ENCODE data around the gene RETREG2.

Gene RETREG2

GRCh38 chr2:219219784-219220532, 41.9 kb downstream of the RETREG2 start:
- no peak for DNase-seq (ENCODE audit: low read depth)
- no peaks in the 10 kb centered on the region for H3K27me3 ChIP-seq (replicated peaks; ENCODE audit: control insufficient read depth, insufficient read depth, low read length)
- no peak overlapping the region for H3K4me3 ChIP-seq (ENCODE audit: low read length)
- peak overlapping the region; percentile 92 for H3K9ac ChIP-seq (ENCODE audit: low read length)
- H3K4me1 ChIP-seq (ENCODE audit: control insufficient read depth, insufficient read depth, low read length) = peaks cover 28% of the 10 kb centered on the region
- H3K36me3 ChIP-seq (ENCODE audit: control insufficient read depth, insufficient read depth, low read length, severe bottlenecking) = peaks cover 61% of the 10 kb centered on the region
- H3K9me3 ChIP-seq (ENCODE audit: control insufficient read depth, low read length) = no peaks in the 10 kb centered on the region

GRCh38 chr2:219220652-219221402, 42.8 kb downstream of the RETREG2 start:
- no peaks in the 10 kb centered on the region for H3K9me3 ChIP-seq (ENCODE audit: control insufficient read depth, low read length)
- H3K4me3 ChIP-seq (ENCODE audit: low read length) = no peak overlapping the region
- DNase-seq (ENCODE audit: low read depth) = no peak
- no peak overlapping the region for H3K9ac ChIP-seq (ENCODE audit: low read length)
- H3K36me3 ChIP-seq (ENCODE audit: control insufficient read depth, insufficient read depth, low read length, severe bottlenecking) = peaks cover 65% of the 10 kb centered on the region
- no peaks in the 10 kb centered on the region for H3K27me3 ChIP-seq (replicated peaks; ENCODE audit: control insufficient read depth, insufficient read depth, low read length)
- H3K4me1 ChIP-seq (ENCODE audit: control insufficient read depth, insufficient read depth, low read length) = peaks cover 28% of the 10 kb centered on the region

DNA sequence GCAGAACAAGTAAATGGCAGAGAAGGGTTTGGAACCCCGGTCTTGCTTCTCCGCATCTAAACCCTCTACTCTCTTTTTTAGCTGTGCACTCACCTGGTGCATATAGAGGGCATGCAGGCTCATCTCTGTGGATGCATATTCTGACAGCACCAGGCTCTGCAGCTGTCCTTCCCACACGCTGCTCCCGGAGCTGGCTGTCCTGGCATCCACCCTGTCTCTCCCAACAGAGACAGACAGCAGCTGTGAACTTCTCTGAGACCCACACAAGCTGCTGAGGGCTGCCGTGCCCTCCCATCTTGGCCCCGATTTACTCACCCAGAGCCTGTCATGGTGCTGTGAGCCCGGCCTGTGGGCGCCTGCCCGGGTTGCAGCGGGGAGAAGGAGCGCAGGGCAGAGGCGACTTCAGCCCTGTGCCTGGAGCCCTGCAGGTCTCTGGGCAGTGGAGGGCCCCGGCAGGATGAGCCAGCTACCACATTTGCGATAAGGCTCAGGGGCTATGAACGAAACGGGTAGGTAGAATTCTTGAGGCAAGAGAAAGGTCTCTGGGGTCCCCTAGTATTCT, 44.0 kb downstream of the RETREG2 start:
- Histone ChIP-seq H3K4me3 (ENCODE audit: low read length) (no peak overlapping the region), H3K4me1 (ENCODE audit: control insufficient read depth, insufficient read depth, low read length) (peaks cover 20% of the 10 kb centered on the region), H3K9me3 (ENCODE audit: control insufficient read depth, low read length) (no peaks in the 10 kb centered on the region), H3K36me3 (ENCODE audit: control insufficient read depth, insufficient read depth, low read length, severe bottlenecking) (peaks cover 73% of the 10 kb centered on the region), H3K27me3 (replicated peaks; ENCODE audit: control insufficient read depth, insufficient read depth, low read length) (no peaks in the 10 kb centered on the region), H3K9ac (ENCODE audit: low read length) (no peak overlapping the region)
- no peak for DNase-seq (ENCODE audit: low read depth)

GRCh38 chr2:219223831-219224610, 45.9 kb downstream of the RETREG2 start:
- Histone ChIP-seq H3K4me1 (ENCODE audit: control insufficient read depth, insufficient read depth, low read length) (peaks cover 19% of the 10 kb centered on the region), H3K9ac (ENCODE audit: low read length) (no peak overlapping the region), H3K36me3 (ENCODE audit: control insufficient read depth, insufficient read depth, low read length, severe bottlenecking) (peaks cover 74% of the 10 kb centered on the region), H3K9me3 (ENCODE audit: control insufficient read depth, low read length) (no peaks in the 10 kb centered on the region), H3K27me3 (replicated peaks; ENCODE audit: control insufficient read depth, insufficient read depth, low read length) (no peaks in the 10 kb centered on the region), H3K4me3 (ENCODE audit: low read length) (no peak overlapping the region)
- DNase-seq (ENCODE audit: low read depth) = no peak

DNA sequence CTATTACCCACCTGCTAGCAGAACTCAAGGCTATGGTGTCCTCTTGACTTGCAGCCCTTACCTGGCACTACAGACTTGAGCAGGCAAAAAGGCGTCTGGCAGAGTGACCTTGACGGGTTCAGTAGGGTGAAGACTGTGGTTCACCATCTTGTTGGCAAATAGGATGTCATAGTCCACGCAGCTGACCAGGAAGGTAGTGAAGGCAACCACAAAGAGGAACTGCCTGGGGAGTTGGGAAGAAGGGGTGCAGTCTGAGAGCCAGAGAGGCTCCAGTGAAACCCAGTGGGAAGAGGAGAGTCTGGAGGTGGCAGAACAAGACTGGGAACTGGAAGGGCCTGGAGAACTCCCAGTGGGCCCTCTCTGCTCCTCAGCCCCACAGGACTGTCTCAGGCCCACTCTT, 47.3 kb downstream of the RETREG2 start:
- H3K27me3 ChIP-seq (replicated peaks; ENCODE audit: control insufficient read depth, insufficient read depth, low read length) = no peaks in the 10 kb centered on the region
- H3K9ac ChIP-seq (ENCODE audit: low read length) = no peak overlapping the region
- DNase-seq (ENCODE audit: low read depth) = no peak
- peaks cover 66% of the 10 kb centered on the region for H3K36me3 ChIP-seq (ENCODE audit: control insufficient read depth, insufficient read depth, low read length, severe bottlenecking)
- H3K4me1 ChIP-seq (ENCODE audit: control insufficient read depth, insufficient read depth, low read length) = peaks cover 13% of the 10 kb centered on the region
- no peak overlapping the region for H3K4me3 ChIP-seq (ENCODE audit: low read length)
- H3K9me3 ChIP-seq (ENCODE audit: control insufficient read depth, low read length) = no peaks in the 10 kb centered on the region

DNA sequence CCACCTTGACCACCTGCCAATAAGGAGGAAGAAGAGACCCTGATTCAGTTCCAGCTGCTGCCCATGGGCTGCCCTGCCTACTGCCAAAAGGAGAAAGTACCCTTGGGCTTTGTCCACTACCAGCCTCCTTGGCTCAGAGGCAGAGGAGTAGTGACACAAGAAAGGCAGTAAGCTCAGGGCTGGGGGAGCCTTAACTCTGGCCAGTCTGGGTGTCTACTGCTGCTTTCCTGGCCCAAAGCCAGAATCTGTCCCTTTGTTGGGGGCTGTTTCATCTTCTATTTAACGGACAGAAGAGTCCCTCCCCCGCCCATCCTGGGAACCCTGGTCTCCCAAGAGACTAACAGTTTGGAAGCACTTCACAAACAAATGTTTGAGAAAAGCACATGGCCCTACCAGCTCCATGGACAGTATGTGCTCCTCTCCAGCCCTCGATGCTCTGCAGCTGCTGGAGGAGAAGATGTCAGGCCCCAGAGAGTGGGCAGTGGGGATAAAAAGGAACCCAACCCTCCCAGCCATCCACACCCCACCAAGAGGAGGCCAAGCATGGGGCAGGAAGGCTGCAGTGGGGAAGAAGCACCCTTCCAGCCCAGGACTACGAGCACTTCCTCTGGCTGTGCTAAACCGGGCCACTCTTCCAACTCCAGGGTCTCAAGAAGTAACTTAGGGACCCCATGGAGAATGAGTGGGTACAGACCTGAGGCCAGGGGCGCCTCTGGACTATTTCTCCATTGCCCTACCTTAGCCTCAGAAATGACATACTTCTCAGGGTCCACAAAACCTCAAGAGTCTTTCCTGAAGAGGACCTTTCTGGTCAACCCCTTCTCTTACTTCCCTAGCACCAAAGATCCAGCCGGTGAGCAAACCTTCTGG, 50.2 kb downstream of the RETREG2 start:
- peak; percentile 19 for DNase-seq (ENCODE audit: low read depth)
- Histone ChIP-seq H3K4me3 (ENCODE audit: low read length) (peak overlapping the region; percentile 96), H3K27me3 (replicated peaks; ENCODE audit: control insufficient read depth, insufficient read depth, low read length) (no peaks in the 10 kb centered on the region), H3K9ac (ENCODE audit: low read length) (peak overlapping the region; percentile 93), H3K36me3 (ENCODE audit: control insufficient read depth, insufficient read depth, low read length, severe bottlenecking) (peaks cover 53% of the 10 kb centered on the region), H3K4me1 (ENCODE audit: control insufficient read depth, insufficient read depth, low read length) (peaks cover 21% of the 10 kb centered on the region), H3K9me3 (ENCODE audit: control insufficient read depth, low read length) (no peaks in the 10 kb centered on the region)

GRCh38 chr2:219228911-219229304, 50.8 kb downstream of the RETREG2 start:
- Histone ChIP-seq H3K4me1 (ENCODE audit: control insufficient read depth, insufficient read depth, low read length) (peaks cover 21% of the 10 kb centered on the region), H3K4me3 (ENCODE audit: low read length) (peak overlapping the region; percentile 96), H3K36me3 (ENCODE audit: control insufficient read depth, insufficient read depth, low read length, severe bottlenecking) (peaks cover 53% of the 10 kb centered on the region), H3K9ac (ENCODE audit: low read length) (peak overlapping the region; percentile 93), H3K27me3 (replicated peaks; ENCODE audit: control insufficient read depth, insufficient read depth, low read length) (no peaks in the 10 kb centered on the region), H3K9me3 (ENCODE audit: control insufficient read depth, low read length) (no peaks in the 10 kb centered on the region)
- DNase-seq (ENCODE audit: low read depth) = no peak

GRCh38 chr2:219229305-219230058, 51.4 kb downstream of the RETREG2 start, which contains the start of the genes ANKZF1 and ATG9A:
Gene ANKZF1, plus strand, starts transcription at chr2:219229806. Its CDS starts 452 bp downstream, at chr2:219230258.
Gene ATG9A, minus strand, starts transcription at chr2:219229636. Its CDS starts 1,612 bp downstream, at chr2:219228024.
- peaks cover 53% of the 10 kb centered on the region for H3K36me3 ChIP-seq (ENCODE audit: control insufficient read depth, insufficient read depth, low read length, severe bottlenecking)
- no peaks in the 10 kb centered on the region for H3K27me3 ChIP-seq (replicated peaks; ENCODE audit: control insufficient read depth, insufficient read depth, low read length)
- H3K4me1 ChIP-seq (ENCODE audit: control insufficient read depth, insufficient read depth, low read length) = peaks cover 21% of the 10 kb centered on the region
- DNase-seq (ENCODE audit: low read depth) = peak; percentile 100
- peak within 1 kb of the TSS; percentile 93 for H3K9ac ChIP-seq (ENCODE audit: low read length)
- peak within 1 kb of the TSS; percentile 96 for H3K4me3 ChIP-seq (ENCODE audit: low read length)
- H3K9me3 ChIP-seq (ENCODE audit: control insufficient read depth, low read length) = no peaks in the 10 kb centered on the region

DNA sequence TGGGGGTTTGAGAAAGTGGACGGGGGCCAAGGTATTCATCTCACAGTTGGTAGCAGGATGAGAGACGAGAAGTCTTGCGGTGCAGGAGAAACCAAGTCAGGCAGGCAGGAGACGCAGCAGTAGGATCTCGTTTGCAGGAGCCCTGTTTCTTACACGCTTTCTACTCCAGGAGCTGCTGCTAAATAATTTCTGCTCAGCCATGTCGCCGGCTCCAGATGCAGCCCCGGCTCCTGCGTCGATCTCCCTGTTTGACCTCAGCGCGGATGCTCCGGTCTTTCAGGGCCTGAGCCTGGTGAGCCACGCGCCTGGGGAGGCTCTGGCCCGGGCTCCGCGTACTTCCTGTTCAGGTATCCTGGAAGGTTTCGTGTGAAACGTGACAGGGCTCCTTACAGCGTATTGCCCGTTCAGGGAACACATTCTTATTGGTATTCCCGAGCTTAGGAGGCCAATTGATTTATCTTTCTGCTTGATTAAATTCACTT, 52.0 kb downstream of the RETREG2 start:
- Histone ChIP-seq H3K9ac (ENCODE audit: low read length) (peak overlapping the region; percentile 93), H3K4me1 (ENCODE audit: control insufficient read depth, insufficient read depth, low read length) (peaks cover 21% of the 10 kb centered on the region), H3K36me3 (ENCODE audit: control insufficient read depth, insufficient read depth, low read length, severe bottlenecking) (peaks cover 53% of the 10 kb centered on the region), H3K4me3 (ENCODE audit: low read length) (peak overlapping the region; percentile 96), H3K9me3 (ENCODE audit: control insufficient read depth, low read length) (no peaks in the 10 kb centered on the region), H3K27me3 (replicated peaks; ENCODE audit: control insufficient read depth, insufficient read depth, low read length) (no peaks in the 10 kb centered on the region)
- peak; percentile 73 for DNase-seq (ENCODE audit: low read depth)
